NCI-H146 treated with DMSO at 0.1 percent for 48 hours (cell line): ENCODE data around the gene HOXA9.

Experiments
- DNase-seq: peaks from one replicate; lab custom pipeline; 2025; ENCODE audit not compliant: unreplicated experiment; lab: John Stamatoyannopoulos, UW

Gene HOXA9

GRCh38 chr7:27155816-27156507 lies 9.4 kb downstream of the HOXA9 start:
- no peak for DNase-seq

- no peak for DNase-seq
Observed at GRCh38 chr7:27154901-27155815, 10.2 kb downstream of the HOXA9 start.

- DNase-seq: no peak
Observed at GRCh38 chr7:27154369-27154768, 11.0 kb downstream of the HOXA9 start.

- no peak for DNase-seq
Observed at GRCh38 chr7:27153526-27153925, 11.8 kb downstream of the HOXA9 start.

- DNase-seq: no peak
Observed at GRCh38 chr7:27152816-27153442, 12.4 kb downstream of the HOXA9 start.

GRCh38 chr7:27151931-27152815 lies 13.2 kb downstream of the HOXA9 start, which contains the start of gene HOXA3:
Gene HOXA3 (minus strand): TSS chr7:27152583. CDS start chr7:27110640, 41,943 bp downstream.
- no peak for DNase-seq

GRCh38 chr7:27151341-27151930 lies 13.9 kb downstream of the HOXA9 start:
- DNase-seq: no peak

- DNase-seq: no peak
Observed at GRCh38 chr7:27150568-27151340, 14.6 kb downstream of the HOXA9 start.

GRCh38 chr7:27149842-27150567 lies 15.3 kb downstream of the HOXA9 start:
- no peak for DNase-seq

- DNase-seq: no peak
Observed at GRCh38 chr7:27148756-27149641, 16.3 kb downstream of the HOXA9 start.

- no peak for DNase-seq
Observed at GRCh38 chr7:27148031-27148755, 17.1 kb downstream of the HOXA9 start.

GRCh38 chr7:27147199-27148030 lies 17.9 kb downstream of the HOXA9 start, which contains the start of gene HOXA6:
Gene HOXA6 (minus strand): TSS chr7:27147774. CDS start chr7:27147749, 25 bp downstream.
- peak; percentile 42 for DNase-seq

- DNase-seq: no peak
Observed at GRCh38 chr7:27146491-27147198, 18.7 kb downstream of the HOXA9 start.

GRCh38 chr7:27145914-27146412 lies 19.4 kb downstream of the HOXA9 start:
- no peak for DNase-seq

GRCh38 chr7:27145165-27145913 lies 20.0 kb downstream of the HOXA9 start:
- DNase-seq: no peak
